Prostate gland (tissue), 2 donors: ENCODE data around the gene MN1. TPM values are rescaled to one million over a fixed set of nuclear protein-coding genes. Genes with fewer than 3 reads are reported as not detected.

Source experiments
- DNase-seq: peaks from one replicate; pipeline ENCODE4 v3.0.0-alpha.2; 2019; ENCODE audit warnings: low spot score
- H3K27ac ChIP-seq, 2 donors: fragments of 200-600 bp; sonication (generic); 2 replicates each; pipeline ENCODE4 v1.5.1; 2017 to 2019
- H3K27me3 ChIP-seq: fragments of 200-600 bp; sonication (generic); replicated peaks from 2 replicates; pipeline ENCODE4 v1.5.1; 2019; ENCODE audit not compliant: insufficient read depth
- H3K36me3 ChIP-seq, 2 donors: fragments of 200-600 bp; sonication (generic); 1 replicate in 1 of 2; 2 replicates in 1 of 2; pipeline versions ENCODE4 v1.5.1 to v1.8.1; 2017 to 2019
- H3K4me1 ChIP-seq: fragments of 200-600 bp; sonication (generic); replicated peaks from 2 replicates; pipeline ENCODE4 v1.5.1; 2019
- H3K4me3 ChIP-seq, 2 donors: fragments of 200-600 bp; sonication (generic); 2 replicates each; pipeline ENCODE4 v1.5.1; 2017 to 2019
- H3K9me3 ChIP-seq: fragments of 200-600 bp; sonication (generic); 2 replicates; pipeline ENCODE4 v1.5.1; 2017
- CTCF ChIP-seq, 4 experiments: fragments of 200-600 bp in 2 of 4; fragments of 450-650 bp in 2 of 4; sonication (generic) in 2 of 4; IDR thresholded peaks; 1 replicate in 3 of 4; 2 replicates in 1 of 4; pipeline ENCODE4 v1.5.1; 2016 to 2019; ENCODE audit warnings: antibody characterized with exemption in 4 of 4, mild to moderate bottlenecking in 2 of 4, moderate library complexity in 2 of 4
- POLR2A ChIP-seq: fragments of 450-650 bp; IDR thresholded peaks from one replicate; pipeline ENCODE4 v1.6.1; 2016; ENCODE audit warnings: antibody characterized with exemption, mild to moderate bottlenecking
- POLR2AphosphoS5 ChIP-seq: sonication (generic); formaldehyde crosslinking; IDR thresholded peaks from one replicate; pipeline ENCODE4 v1.6.1; 2017; ENCODE audit warnings: antibody characterized with exemption
- WGBS: methylation state at CpG from one replicate; pipeline ENCODE4 v1.1.5; 2018; 5-methylcytosine and 5-hydroxymethylcytosine counted together
- intact Hi-C: fragments of 100-400 bp; cut with DNase I; formaldehyde crosslinking; loops from one replicate; pipeline ENCODE4 v1.14.2; 2022
- total RNA-seq, 2 donors: library from RNA; depleted of rRNA; stranded (reverse); fragments of >200 nt; gene quantifications; one replicate each; pipeline ENCODE4 v1.1.0, GENCODE V29; 2016

The MN1 gene
- total RNA-seq, 2 donors from 2014 or later = 5.5 to 5.8 TPM

GRCh38 chr22:27749597-27750225 is 51.8 kb downstream of the MN1 start:
- Histone ChIP-seq H3K9me3 (no peaks in the 10 kb centered on the region), H3K27ac (peak overlapping the region in 1 of 2 donors; percentile 56), H3K27me3 (no peaks in the 10 kb centered on the region), H3K36me3 (no peaks in the 10 kb centered on the region), H3K4me1 (no peaks in the 10 kb centered on the region), H3K4me3 (no peak overlapping the region)
- 38% methylated on average over 11 of the region's 11 CpGs for WGBS
- intact Hi-C loops = no loop called here
- TF ChIP-seq POLR2AphosphoS5 (no peak), CTCF (IDR thresholded peaks at IDR 0.05) (no peak), POLR2A (no peak)
- DNase-seq = no peak

GRCh38 chr22:27748751-27749191 is 52.8 kb downstream of the MN1 start:
- WGBS = 16% methylated on average over 11 of the region's 11 CpGs
- intact Hi-C loops = no loop called here

GRCh38 chr22:27748349-27748748 is 53.2 kb downstream of the MN1 start:
- Histone ChIP-seq H3K36me3 (no peaks in the 10 kb centered on the region), H3K27ac (peak overlapping the region; percentile 19 to 56), H3K9me3 (no peaks in the 10 kb centered on the region), H3K4me3 (no peak overlapping the region), H3K4me1 (no peaks in the 10 kb centered on the region), H3K27me3 (no peaks in the 10 kb centered on the region)
- WGBS = 53% methylated on average over 4 of the region's 4 CpGs
- intact Hi-C loops = no loop called here
- TF ChIP-seq POLR2AphosphoS5 = no peak
- TF ChIP-seq CTCF (IDR thresholded peaks at IDR 0.05) = no peak
- no peak for TF ChIP-seq POLR2A
- DNase-seq = no peak

More at GRCh38 chr22:27748751-27749191, 52.8 kb downstream of the MN1 start:
- H3K4me3 ChIP-seq = no peak overlapping the region
- DNase-seq = no peak
- peak overlapping the region; percentile 19 to 56 for H3K27ac ChIP-seq
- no peaks in the 10 kb centered on the region for H3K27me3 ChIP-seq
- H3K36me3 ChIP-seq = no peaks in the 10 kb centered on the region
- no peak for TF ChIP-seq POLR2A
- no peak for TF ChIP-seq POLR2AphosphoS5
- no peak for TF ChIP-seq CTCF (IDR thresholded peaks at IDR 0.05)
- H3K4me1 ChIP-seq = no peaks in the 10 kb centered on the region
- H3K9me3 ChIP-seq = no peaks in the 10 kb centered on the region

GRCh38 chr22:27747396-27748221 is 53.9 kb downstream of the MN1 start:
- no peaks in the 10 kb centered on the region for H3K36me3 ChIP-seq
- TF ChIP-seq POLR2A (no peak), CTCF (IDR thresholded peaks at IDR 0.05) (no peak), POLR2AphosphoS5 (no peak)
- DNase-seq = no peak
- intact Hi-C loops = no loop called here
- 87% methylated on average over 13 of the region's 13 CpGs for WGBS
- H3K9me3 ChIP-seq = no peaks in the 10 kb centered on the region
- no peaks in the 10 kb centered on the region for H3K27me3 ChIP-seq
- H3K4me3 ChIP-seq = no peak overlapping the region
- no peak overlapping the region for H3K27ac ChIP-seq
- no peaks in the 10 kb centered on the region for H3K4me1 ChIP-seq
